ENCODE results near the gene PRKCE. TPM values are rescaled to one million over a fixed set of nuclear protein-coding genes. Genes with fewer than 3 reads are reported as not detected.

The PRKCE gene
- polyA plus RNA-seq, 3 donors: 1.3 to 7.7 (median 2.3) TPM

- Histone ChIP-seq H3K79me2 (ENCODE audit: insufficient read depth, low read length) (no peaks in the 10 kb centered on the region), H3K9ac (ENCODE audit: insufficient read depth, low read length, poor library complexity, severe bottlenecking) (no peak overlapping the region), H3K27me3 (ENCODE audit: control insufficient read depth in 2 of 2, insufficient read depth in 2 of 2, low read length in 2 of 2) (no peaks in the 10 kb centered on the region), H3K36me3 (replicated peaks in 1 of 2; ENCODE audit: control insufficient read depth in 1 of 2, insufficient read depth in 2 of 2, low read length in 2 of 2) (peaks cover 32 to 83% of the 10 kb centered on the region in 2 donors), H3K27ac (ENCODE audit: low read depth in 1 of 2, low read length in 2 of 2) (no peak overlapping the region), H4K20me1 (ENCODE audit: insufficient read depth, low read length) (no peaks in the 10 kb centered on the region), H3K4me1 (ENCODE audit: control insufficient read depth in 1 of 2, insufficient read depth in 2 of 2, low read length in 2 of 2) (no peaks in the 10 kb centered on the region), H2AFZ (ENCODE audit: insufficient read depth, low read depth, low read length, poor library complexity, severe bottlenecking) (no peak overlapping the region), H3K4me2 (replicated peaks; ENCODE audit: extremely low read depth, low read length, poor library complexity, severe bottlenecking) (no peak overlapping the region), H3K9me3 (replicated peaks in 1 of 2; ENCODE audit: control insufficient read depth in 1 of 2, insufficient read depth in 1 of 2, low read length in 2 of 2) (no peaks in the 10 kb centered on the region), H3K4me3 (replicated peaks in 1 of 3; ENCODE audit: low read depth in 2 of 3, low read length in 3 of 3) (no peak overlapping the region)
- H3K27me3 Mint-ChIP-seq (ENCODE audit: low read depth in 3 of 3): no peaks in the 10 kb centered on the region
- WGBS (ENCODE audit: insufficient coverage): no CpG with 5 or more reads among the region's 2 CpGs
- no peaks in the 10 kb centered on the region for H3K9me3 Mint-ChIP-seq
- intact Hi-C loops (cut with micrococcal nuclease): loop anchor here in 1 of 2 donors (10.0 kb wide), 1 partner anchor 355 kb away; no protein-coding TSS in a partner anchor
- no peak for DNase-seq
- H3K4me1 Mint-ChIP-seq: no peaks in the 10 kb centered on the region
- no peak overlapping the region for H3K27ac Mint-ChIP-seq
- no peak overlapping the region for H3K4me3 Mint-ChIP-seq
- no peak for TF ChIP-seq CTCF (IDR thresholded peaks at IDR 0.05)
- peaks cover 53 to 66% of the 10 kb centered on the region in 2 donors for H3K36me3 Mint-ChIP-seq
These were observed 357.8 kb downstream of the PRKCE start for GRCh38 chr2:46009315-46009714.

GRCh38 chr2:46009772-46010171 lies 358.3 kb downstream of the PRKCE start:
- peaks cover 28 to 81% of the 10 kb centered on the region in 2 donors for H3K36me3 ChIP-seq (replicated peaks in 1 of 2; ENCODE audit: control insufficient read depth in 1 of 2, insufficient read depth in 2 of 2, low read length in 2 of 2)
- intact Hi-C loops (cut with micrococcal nuclease): loop anchor here (10.0 kb wide), 2 partner anchors 355 to 635 kb away; no protein-coding TSS in a partner anchor

More at GRCh38 chr2:46009772-46010171, 358.3 kb downstream of the PRKCE start:
- Histone ChIP-seq H3K79me2 (ENCODE audit: insufficient read depth, low read length) (no peaks in the 10 kb centered on the region), H4K20me1 (ENCODE audit: insufficient read depth, low read length) (no peaks in the 10 kb centered on the region), H2AFZ (ENCODE audit: insufficient read depth, low read depth, low read length, poor library complexity, severe bottlenecking) (no peak overlapping the region), H3K4me1 (ENCODE audit: control insufficient read depth in 1 of 2, insufficient read depth in 2 of 2, low read length in 2 of 2) (no peaks in the 10 kb centered on the region), H3K4me2 (replicated peaks; ENCODE audit: extremely low read depth, low read length, poor library complexity, severe bottlenecking) (no peak overlapping the region), H3K4me3 (replicated peaks in 1 of 3; ENCODE audit: low read depth in 2 of 3, low read length in 3 of 3) (no peak overlapping the region), H3K9ac (ENCODE audit: insufficient read depth, low read length, poor library complexity, severe bottlenecking) (no peak overlapping the region), H3K27me3 (ENCODE audit: control insufficient read depth in 2 of 2, insufficient read depth in 2 of 2, low read length in 2 of 2) (no peaks in the 10 kb centered on the region), H3K27ac (ENCODE audit: low read depth in 1 of 2, low read length in 2 of 2) (no peak overlapping the region), H3K9me3 (replicated peaks in 1 of 2; ENCODE audit: control insufficient read depth in 1 of 2, insufficient read depth in 1 of 2, low read length in 2 of 2) (no peaks in the 10 kb centered on the region)
- no peaks in the 10 kb centered on the region for H3K9me3 Mint-ChIP-seq
- no CpG with 5 or more reads among the region's 2 CpGs for WGBS (ENCODE audit: insufficient coverage)
- H3K36me3 Mint-ChIP-seq: peaks cover 49 to 61% of the 10 kb centered on the region in 2 donors
- H3K4me1 Mint-ChIP-seq: no peaks in the 10 kb centered on the region
- H3K4me3 Mint-ChIP-seq: no peak overlapping the region
- DNase-seq: no peak
- TF ChIP-seq CTCF (IDR thresholded peaks at IDR 0.05): no peak
- no peak overlapping the region for H3K27ac Mint-ChIP-seq
- no peaks in the 10 kb centered on the region for H3K27me3 Mint-ChIP-seq (ENCODE audit: low read depth in 3 of 3)
